ENCODE measurements around the gene RBM33. TPM values are rescaled to one million over a fixed set of nuclear protein-coding genes. Genes with fewer than 3 reads are reported as not detected.

Gene RBM33
- total RNA-seq, 1 donor: 21.9 TPM

DNA sequence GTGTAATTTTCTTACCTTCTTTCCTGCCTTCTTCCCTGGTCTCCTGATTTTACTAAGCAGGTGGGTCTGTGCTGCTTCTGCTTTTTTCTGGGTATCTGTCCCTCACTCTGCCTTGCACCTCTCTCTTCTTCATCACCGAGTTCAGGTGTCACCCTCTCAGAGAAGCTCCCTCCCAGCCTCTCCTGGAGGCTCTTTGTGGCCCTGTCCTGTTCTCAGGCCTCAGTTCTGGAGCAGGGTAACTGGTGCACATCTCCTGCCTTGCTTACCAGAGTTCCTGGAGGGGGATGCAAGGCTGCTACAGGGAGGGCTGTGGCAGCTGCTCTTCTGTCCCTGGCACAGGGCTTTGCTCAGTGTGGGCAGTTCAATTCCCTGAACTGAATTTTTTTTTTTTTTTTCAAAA lies 66.1 kb downstream of the RBM33 start:
- no peak for DNase-seq (ENCODE audit: low read depth)
- TF ChIP-seq, protein P1, sequence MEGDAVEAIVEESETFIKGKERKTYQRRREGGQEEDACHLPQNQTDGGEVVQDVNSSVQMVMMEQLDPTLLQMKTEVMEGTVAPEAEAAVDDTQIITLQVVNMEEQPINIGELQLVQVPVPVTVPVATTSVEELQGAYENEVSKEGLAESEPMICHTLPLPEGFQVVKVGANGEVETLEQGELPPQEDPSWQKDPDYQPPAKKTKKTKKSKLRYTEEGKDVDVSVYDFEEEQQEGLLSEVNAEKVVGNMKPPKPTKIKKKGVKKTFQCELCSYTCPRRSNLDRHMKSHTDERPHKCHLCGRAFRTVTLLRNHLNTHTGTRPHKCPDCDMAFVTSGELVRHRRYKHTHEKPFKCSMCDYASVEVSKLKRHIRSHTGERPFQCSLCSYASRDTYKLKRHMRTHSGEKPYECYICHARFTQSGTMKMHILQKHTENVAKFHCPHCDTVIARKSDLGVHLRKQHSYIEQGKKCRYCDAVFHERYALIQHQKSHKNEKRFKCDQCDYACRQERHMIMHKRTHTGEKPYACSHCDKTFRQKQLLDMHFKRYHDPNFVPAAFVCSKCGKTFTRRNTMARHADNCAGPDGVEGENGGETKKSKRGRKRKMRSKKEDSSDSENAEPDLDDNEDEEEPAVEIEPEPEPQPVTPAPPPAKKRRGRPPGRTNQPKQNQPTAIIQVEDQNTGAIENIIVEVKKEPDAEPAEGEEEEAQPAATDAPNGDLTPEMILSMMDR (IDR thresholded peaks at IDR 0.05; ENCODE audit: insufficient read depth, low read length): no peak
- no peak overlapping the region for H3K4me3 ChIP-seq (ENCODE audit: low read depth, low read length)

DNA sequence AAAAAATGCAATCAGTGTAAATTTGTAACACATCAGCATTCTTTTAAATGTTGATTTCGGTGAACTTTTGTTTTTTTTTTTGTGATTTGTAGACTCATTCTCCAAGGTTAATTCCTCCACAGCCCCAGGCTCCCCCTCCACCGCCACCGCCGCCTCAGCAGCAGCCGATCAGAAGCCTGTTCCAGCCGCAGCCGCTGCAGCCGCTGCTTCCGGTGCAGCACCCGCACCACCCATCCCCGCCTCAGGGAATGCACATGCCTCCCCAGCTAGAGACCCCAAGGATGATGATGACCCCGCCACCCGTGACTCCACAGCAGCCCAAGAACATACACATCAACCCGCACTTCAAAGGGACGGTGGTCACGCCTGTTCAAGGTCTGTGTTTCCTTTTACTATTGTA lies 66.6 kb downstream of the RBM33 start:
- no peak overlapping the region for H3K4me3 ChIP-seq (ENCODE audit: low read depth, low read length)
- DNase-seq (ENCODE audit: low read depth): no peak
- TF ChIP-seq, protein P1 (IDR thresholded peaks at IDR 0.05; ENCODE audit: insufficient read depth, low read length): no peak

DNA sequence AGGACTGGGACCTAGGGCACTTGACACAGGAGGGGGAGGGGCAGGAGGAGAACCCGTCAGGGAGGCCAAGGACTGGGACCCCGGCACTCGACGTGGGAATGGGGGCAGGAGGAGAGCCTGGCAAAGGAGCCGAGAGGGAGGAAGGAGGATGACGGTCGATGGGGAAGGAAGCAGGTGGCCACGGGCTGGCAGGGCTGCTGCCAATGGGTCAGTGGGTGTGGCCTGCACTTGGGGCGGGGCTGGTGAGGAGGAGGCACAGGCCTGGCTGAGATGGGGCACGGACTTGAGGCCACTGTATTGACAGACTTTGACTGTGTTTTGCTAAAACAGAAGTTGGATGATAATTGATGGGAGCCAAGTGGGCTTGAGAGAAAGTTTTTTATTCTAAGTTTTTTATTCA lies 68.9 kb downstream of the RBM33 start:
- H3K4me3 ChIP-seq (ENCODE audit: low read depth, low read length): no peak overlapping the region
- TF ChIP-seq, protein P1 (IDR thresholded peaks at IDR 0.05; ENCODE audit: insufficient read depth, low read length): no peak
- no peak for DNase-seq (ENCODE audit: low read depth)

DNA sequence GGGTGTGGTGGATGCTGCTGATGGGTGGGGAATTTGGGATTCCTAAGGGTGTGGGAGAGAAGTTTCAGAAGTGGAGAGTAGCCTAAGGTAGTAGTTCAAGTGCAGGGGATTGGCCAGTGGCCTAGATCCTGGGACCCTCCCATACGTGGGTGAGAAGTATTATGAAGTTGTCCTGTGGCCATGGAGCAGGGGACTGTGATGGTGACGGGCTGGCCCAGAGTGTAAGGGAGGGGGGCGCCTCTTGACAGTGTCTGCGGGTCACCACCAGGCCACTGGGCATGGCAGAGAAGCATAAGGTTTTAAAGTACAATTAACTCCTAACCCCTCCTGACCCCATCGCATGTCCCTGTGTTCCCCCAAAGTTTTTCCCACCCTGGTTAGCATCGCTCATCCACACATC lies 70.2 kb downstream of the RBM33 start:
- H3K4me3 ChIP-seq (ENCODE audit: low read depth, low read length): no peak overlapping the region
- no peak for DNase-seq (ENCODE audit: low read depth)
- TF ChIP-seq, protein P1 (IDR thresholded peaks at IDR 0.05; ENCODE audit: insufficient read depth, low read length): no peak

DNA sequence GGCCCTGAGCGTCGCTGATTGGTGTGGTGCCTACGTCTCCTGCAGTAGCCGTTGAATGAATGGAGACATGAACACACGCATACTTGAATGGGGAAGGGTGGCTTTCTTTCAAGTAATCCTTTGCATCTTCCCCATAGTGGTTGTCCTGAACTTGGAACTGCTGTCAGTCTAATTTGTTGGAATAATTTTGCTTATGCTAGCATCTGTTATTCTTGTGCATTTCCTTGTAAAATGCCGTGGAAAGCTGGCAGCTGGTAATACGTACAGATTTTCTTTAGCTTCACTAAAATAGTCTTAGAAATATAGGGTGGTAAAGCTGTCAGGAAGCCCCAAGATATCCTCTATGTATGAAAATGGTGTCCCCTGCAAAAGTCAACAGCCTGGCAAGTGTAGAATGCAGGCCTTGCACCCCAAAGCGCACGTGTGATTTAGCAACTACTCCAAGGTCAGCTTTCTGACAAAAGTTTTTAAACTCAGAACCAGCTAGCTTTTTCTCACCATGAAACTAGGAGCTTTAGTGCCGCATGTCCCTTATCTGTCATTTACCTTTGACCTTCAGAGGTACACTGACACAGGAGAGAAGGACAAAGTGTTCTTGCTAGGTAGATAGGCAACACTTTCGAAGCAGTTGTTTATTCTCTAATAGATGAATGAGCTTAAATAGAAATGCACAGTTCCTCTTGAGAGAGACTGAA lies 70.8 kb downstream of the RBM33 start:
- no peak for DNase-seq (ENCODE audit: low read depth)
- TF ChIP-seq, protein P1 (IDR thresholded peaks at IDR 0.05; ENCODE audit: insufficient read depth, low read length): no peak

DNA sequence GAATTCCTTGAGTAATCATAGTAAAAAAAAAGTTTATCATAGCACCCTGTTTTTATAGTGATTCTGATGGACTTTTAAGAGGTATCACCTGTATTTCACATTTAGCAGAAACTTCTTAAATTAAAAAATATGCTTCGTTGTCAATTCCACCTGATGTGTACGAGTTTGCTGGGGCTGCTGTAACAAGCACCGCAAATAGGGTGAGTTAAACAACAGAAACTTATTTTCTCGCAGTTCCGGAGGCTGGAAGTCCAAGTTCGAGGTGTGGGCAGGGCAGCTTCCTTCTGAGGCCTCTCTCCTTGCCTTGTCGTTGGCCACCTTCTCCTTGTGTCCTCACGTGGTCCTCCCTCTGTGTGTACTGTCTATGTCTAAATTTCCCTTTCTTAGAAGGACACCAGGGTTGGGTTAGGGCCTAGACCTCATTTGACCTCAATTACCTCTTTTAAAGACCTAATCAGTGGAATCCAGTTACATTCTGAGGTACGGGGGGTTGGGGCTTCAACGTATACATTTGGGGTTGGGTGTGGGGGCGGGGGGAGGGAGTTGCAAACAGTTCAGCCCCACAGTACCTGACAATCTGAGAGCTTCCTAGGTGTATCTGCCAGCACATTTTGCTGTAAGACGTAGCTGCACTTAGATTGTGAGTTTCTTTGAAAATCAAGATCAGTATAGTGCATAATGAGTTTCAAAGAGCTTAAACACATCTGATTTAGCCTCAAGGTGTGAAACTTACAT lies 72.7 kb downstream of the RBM33 start:
- TF ChIP-seq, protein P1 (IDR thresholded peaks at IDR 0.05; ENCODE audit: insufficient read depth, low read length): no peak
- DNase-seq (ENCODE audit: low read depth): no peak
- H3K4me3 ChIP-seq (ENCODE audit: low read depth, low read length): no peak overlapping the region

More for the DNA sequence above, 70.8 kb downstream of the RBM33 start:
- H3K4me3 ChIP-seq (ENCODE audit: low read depth, low read length): no peak overlapping the region

All from fibroblast of the aortic adventitia (primary cell).